GM18517 (cell line): ENCODE data around the gene AGBL4.

Source experiments
- ATAC-seq: cut with Tn5 transposase; IDR thresholded peaks from one replicate; pipeline ENCODE4 v1.9.1; 2021; ENCODE audit warnings: mild to moderate bottlenecking, moderate library complexity; ENCODE audit not compliant: unreplicated experiment

Gene AGBL4

DNA sequence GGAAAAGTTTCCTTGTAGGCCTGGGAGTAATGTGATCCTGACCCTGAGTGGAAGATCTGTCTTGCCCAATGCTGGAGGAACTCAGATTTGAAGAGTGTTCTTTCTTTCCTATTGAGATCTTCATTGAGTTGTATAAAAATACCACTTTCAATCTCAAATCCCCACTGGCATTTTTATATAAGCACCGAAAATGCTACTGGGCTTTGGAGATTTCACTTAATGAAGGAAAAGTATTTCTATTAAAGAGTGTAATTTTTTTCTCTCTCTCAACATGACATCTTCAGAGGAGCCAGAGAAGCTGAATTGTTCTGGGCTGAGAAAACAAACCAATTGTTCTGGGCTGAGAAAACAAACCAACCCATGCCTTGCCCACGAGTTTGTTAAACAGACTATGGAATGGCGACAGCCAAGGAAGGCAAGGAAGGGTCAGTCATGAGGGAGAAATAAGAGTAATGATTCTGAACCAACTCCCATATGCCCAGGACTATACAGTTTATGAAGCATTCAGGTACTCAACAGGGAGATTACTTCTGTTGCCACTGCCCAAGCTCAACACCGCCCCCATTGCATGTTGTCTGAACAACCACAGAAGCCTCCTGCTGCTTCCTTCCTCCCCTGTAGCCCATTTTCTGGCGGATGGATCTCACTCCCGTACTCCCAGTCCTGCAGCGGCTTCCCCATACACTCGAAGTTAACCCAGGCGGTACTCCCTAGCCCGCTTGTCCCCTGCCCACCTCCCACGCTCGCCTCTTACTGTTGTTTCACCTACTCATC, 1350.2 kb downstream of the AGBL4 start:
- no peak for ATAC-seq

DNA sequence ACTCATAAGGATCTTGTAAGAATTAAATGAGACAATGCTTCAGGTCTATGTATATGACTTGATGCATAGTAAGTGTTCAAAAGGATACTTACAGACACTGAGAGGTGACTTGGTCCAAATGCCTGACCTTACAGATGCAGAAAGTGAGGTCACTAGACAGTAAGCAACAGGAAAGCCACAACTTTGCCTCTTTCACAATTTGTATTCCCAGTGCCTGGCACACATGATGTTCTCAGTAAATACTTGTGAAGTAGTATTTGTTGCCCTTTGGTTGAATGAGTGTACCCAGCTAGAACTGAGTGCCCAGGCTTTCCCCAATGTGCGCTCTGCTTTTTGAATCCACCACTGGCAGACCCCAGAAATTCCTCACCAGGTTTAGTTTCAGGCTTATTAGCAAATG, 1352.2 kb downstream of the AGBL4 start:
- ATAC-seq = no peak

DNA sequence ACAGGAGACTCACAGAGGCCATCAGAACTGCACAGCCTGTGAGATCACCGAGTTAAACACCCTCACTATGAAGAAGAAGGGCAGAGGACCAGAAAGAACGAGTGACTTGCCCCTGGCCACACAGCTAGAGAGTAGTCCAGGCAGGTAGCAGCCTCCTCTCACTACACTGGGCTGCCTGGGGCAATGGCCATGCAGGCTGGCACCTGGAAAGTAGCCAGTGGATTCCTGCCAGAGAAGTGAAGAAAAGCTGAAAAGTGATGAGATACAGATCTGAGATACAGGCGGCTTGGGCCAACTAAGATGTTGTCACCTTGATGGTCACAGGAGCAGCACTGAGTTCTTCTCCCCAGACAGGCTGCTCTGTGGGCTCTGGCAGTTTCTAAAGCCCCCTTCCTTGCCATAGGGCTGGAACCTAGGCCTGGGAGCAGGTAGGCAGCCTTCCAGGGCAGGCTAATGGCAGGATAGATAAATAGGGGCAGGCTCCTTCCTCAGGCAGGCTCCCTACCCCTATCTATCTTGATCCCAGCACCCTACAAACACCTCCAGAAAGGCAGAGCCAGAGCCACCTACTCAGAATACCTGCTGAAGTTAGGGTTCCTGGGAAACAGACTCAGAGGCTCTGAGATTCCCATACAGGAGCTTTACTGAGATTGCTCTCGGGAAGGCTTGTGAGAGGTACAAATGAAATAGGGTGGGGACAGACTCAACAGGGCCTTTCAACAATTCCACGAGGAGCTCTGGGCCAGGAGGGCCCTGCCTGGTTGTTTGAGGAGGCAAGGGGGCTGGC, 1353.3 kb downstream of the AGBL4 start:
- no peak for ATAC-seq

DNA sequence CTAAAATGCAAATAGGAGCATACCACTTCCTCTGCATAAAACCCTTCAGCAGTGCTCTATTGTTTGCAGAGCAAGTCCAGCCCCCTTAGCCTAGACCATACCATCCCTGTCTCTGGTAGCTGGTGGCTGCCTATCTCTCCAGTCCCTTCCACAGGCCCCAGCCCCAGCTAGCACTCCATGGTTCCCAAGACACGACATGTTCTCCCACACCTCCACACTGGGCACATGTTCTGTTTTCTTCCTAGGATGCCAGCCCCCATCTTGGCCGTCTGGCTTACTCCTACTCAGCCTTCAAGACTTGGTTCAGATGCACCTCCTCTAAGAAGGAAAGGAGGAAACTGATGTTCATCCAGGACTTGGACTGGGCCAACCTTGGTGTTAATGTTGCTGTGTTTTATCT, 1355.4 kb downstream of the AGBL4 start:
- no peak for ATAC-seq

DNA sequence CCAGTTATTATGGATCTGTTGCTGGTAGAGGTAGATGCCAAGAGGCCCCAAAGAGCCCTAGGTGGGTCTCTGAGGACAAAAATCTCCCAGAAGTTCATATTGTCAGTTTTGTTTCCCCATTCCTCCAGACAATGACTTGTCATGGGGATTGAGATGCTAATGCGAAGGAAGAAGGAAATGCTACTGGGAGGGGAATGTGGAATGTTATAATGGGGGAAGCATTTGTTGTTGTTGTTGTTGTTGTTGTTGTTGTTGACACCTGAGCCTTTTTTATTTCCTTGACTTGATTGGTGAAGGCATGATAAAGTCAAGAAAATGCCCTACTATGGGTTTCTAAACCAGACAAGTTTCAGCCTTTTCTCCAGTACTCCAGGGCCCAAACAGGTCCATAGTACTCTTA, 1356.0 kb downstream of the AGBL4 start:
- ATAC-seq = no peak

DNA sequence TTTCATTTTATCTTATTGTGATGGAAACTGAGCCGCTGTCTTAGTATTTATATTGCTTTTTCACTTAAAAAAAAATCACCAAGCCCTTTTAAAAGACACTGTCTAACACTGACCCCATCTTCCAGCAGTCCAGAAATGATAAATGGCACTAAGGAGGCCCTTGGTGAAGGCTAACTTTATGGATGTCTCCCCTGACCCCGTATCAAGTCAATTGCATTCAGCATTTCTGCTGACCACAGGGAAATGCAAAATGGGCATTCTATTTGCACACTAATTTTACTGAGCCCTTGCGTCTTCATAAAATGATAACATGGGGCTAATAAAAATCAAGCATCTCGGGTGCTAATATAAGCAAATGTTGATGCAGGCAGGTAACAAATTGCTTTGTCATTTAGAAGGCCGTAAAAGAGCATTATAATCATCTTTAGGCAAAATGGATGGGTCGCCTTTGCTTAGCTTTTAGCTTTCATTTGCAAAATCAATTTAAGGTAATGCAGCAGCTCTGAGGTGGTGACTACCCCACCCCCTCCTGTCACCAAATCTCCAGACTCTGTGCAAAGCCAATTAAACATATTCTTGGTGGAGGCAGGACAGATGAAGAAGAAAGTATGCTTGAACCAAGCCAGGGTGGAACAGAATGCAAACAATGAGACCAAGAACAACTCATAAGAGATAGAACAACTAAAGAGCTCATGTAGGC, 1357.9 kb downstream of the AGBL4 start:
- ATAC-seq = no peak

DNA sequence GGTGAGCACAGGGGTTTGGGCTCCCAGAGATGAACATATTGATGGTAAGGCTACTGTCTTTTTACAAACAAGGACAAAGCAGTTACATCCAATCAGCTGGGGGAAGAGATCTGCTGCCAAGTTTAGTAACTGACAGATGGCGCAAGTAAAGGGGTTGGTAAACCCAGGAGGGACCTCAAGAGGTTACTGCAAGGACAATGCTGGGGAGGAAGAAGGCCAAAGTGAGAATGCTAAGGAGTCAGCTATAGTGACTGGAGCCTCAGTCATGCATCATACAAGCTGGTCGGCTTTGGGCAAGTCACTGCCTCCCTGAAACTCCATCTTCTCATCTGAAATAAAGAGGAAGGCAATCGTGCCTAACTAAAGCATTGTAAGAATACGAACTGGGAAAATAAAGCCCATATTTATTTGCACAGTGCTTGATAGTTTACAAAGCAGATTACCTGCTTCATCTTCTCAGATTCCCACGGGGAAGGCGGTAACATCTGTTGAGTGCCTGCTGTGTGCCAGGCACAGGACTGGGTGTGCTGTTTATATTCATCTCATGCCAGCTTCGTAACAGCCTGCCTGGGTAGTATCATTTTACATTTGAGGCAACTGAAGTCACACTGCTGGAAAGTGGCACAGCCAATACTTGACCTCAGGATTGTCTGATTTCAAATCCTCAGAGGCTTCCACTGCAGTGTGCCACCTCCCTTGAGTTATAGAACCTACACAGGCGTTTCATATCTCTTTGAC, 1361.9 kb downstream of the AGBL4 start:
- no peak for ATAC-seq

DNA sequence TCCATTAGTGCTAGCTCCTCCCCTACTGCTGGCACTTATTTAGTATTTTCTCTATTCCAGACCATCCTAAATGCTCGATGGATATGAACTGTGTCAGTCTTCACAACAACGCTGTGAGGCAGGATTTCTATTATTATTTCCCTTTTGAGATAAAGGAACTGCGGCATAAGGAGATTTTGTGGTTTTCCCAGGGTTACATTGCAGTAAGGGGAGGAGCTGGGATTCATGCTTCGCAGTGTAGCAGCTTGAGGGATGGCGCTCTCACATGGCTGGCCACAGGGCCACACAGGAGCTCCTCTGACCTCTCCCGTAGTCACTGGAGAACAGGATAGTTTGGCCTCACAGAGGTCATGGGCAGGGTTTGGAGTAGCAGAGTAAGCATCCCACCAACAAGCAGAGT, 1364.0 kb downstream of the AGBL4 start:
- ATAC-seq = no peak

DNA sequence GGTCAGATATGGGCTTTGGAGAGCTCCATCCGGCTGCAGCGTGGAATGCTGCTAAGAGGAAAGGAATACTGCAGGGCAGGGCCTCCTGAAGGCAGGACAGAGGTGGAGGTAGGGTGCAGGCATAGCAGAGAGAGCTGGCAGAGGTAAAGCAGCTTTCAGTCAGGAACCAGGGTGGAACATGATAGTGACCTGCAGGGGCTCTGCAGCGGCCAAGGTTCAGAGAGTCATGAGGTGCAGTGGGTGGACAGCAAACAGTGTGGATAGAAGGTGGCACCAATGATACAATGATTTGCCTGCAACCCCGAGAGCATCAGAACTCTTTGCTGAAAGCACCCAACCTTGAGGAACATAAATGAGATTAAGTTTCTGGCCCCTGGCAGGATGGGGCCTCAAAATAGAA, 1366.3 kb downstream of the AGBL4 start:
- ATAC-seq = no peak

DNA sequence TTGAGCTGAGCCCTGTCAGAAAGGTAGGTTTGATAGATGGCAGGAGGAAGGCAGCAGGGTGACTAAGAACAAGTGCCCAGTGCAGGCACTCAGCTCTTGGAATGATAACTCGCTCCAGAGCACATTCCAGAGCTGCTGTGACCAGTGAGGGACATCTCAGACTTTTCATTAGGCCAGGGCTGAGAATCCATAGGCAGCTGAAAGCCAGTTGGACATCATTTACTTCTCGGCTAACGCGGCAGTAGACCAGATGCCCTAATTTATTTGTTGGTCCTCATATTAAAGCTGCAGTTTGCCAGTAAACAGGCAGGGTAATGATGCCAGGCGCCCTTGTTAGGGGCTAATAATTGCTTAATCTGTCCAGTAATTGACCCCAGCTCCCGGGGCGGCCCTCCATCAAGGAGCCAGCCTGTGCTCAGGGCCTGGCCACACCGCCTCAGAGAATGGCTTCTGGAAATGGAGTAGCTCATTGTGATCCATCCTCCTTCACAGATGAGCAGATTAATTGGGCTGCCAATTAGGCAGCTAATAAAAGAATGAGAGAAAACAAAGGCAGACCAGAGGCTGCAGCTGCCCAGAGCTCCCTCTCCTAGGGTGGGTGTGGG, 1369.0 kb downstream of the AGBL4 start:
- no peak for ATAC-seq

DNA sequence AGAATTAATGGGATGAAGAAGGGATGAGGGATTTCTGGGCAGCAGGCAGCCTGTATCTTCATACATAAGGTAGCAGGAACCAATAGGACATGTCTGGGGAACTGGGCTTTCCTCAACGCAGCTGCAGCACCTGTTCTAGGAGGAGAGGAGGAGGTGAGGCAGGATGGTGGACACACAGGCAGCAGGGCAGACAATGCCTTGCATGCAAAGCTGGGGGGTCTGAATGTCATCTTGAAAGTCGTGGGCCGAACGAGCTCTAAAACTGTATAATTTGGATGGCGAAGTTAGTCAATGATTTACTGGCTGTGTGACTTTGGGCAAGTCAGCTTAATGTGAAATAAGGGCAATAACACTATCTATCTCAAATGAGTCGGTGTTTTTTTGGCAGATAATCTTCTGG, 1371.4 kb downstream of the AGBL4 start:
- no peak for ATAC-seq

DNA sequence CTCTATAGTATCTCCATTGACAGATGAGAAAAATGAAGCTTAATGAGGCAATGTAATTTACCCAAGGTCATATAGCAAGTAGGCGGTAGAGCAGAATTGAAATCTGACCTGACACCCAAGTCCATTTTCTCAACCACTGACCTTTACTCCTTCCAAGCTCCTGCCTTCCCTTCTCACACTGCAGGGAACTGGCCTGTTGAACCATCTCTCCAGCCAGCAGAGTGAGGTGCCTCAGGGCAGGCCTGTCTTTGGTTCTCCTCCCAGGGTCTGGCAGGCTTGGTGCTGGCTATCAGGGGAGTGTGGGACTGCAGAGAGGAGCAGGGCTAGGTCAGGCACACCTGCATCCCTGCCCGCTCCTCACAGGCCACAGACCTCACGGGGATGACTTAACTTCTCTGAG, 1373.9 kb downstream of the AGBL4 start:
- no peak for ATAC-seq

DNA sequence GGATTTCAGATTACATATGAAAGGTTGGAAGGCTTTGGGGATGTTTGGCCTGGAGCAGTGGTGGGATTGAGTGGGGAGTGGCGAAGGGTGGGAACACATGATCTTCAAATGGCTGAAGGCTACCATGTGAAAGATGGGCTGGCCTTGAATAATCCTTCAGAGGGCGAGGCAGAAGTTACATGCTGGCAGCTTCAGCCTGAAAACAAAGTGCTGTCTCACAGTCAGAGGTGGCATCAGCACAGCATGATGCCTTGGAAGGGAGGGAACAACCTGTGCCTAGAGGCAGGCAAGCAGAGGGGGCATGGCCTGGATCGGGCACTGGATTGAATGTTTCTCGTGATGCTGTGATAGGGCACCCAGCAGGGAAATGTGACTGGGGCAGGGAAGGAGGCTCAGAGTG, 1377.9 kb downstream of the AGBL4 start:
- no peak for ATAC-seq

DNA sequence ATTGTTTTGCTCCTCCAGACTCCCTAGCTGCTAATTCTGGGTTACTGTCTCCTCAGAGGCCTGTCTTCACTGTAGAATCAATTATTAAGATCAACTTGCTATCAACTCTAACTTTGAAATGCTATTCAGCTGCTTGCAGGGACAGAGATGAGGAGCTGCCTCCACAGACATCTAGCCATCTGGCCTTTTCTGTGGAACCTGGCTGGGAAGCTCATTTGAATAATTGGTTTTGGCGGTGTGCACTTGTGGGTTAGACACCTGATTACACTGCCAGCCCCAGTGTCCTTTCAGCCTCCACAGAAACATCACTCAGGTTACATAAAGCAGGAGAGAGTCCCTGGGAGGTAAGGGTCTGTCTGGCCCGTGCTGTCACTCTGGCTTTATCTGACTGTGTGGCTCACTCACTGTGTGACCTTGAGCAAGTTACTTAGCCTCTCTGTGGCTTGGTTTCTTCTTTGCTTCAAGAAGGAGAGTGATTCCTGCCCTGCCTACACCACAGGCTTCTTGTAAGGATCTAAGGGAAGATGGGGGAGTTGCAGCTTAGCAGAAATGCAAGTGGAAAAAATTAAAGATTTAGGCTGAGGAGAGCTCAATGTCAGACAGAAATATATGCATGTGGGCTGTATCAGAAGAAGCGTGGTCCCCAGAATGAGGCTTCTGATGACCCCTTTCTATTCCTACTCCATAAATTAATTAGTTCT, 1378.7 kb downstream of the AGBL4 start:
- no peak for ATAC-seq

DNA sequence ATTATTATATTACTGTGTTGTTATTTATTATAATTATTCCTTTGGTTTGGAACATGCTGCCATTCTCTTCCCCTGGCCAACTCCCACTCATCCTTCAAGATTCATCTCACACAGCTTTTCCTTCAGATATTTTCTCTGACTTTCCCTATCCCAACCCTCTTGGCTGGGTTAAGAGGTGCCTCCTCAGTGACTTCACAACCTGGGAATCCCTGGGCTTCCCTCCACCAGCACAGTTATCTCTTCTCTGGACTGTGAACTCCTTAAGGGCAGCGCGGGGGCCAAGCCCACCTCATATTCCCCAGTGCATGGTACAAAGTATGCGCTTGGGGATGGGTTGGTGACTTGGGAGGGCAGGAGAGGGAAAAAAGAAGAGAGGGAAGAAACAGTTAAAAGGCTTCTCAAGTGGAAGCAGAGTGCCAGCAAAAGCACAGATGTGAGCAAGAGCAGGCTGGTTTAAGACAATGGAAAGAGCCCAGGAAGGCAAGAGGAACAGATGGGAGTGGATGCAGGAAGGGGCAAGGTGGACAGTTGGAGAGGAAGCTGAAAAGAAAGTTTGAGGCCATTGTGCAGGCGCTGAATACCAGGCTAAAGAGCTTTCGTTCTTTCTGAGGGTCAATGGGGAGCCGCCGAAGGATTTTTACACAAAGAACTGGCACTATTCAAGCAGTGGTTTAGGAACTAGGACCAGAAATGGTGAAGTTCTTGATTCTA, 1379.4 kb downstream of the AGBL4 start:
- no peak for ATAC-seq

DNA sequence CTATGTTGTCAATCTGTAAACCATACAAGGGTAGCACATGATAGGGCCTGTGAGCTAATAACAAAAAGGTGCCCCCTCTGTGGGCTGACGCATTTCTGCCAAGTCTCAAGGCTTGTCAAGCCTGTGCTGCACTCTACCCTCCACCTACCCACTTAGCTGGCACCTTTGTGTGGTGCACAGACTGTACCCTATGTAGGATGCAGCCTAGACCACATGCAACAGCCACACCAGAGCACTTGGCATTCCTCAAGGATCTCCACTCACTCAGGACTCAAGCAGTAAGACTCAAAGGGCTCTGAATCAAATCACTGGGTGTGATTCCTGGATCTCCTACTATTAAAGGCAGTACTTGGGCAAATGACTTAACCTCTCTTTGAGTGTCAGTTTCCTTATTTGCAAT, 1380.6 kb downstream of the AGBL4 start:
- ATAC-seq = no peak

DNA sequence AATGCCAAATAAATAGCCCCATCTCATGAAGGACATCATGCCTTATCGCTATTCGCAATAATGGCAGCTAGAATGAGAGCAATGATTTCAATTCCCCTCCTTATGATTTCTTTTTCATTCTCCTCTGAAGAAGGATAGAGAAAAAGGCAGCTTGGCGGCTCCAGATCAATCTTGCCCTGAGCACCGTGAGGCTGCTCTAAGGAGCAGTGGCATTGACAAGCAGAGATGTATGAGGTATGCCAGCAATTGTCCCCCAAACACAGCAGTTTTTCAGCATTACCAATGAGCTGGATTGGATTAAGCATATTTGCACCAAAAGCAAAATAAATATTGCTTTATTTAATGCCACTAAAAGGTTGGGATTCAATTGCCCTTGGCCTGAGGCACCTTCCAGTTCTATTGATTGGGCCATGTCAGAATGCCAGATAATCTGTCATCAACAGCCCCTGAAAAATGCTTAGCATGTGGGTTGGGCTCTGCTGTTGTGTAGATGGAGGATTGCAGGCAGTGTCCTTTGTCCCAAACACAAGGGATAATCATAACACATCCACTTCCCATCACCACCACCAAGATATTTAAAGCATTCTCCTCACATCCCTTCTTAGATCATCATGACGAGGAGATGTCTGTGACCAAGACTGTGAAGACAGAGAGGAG, 1382.8 kb downstream of the AGBL4 start:
- no peak for ATAC-seq

DNA sequence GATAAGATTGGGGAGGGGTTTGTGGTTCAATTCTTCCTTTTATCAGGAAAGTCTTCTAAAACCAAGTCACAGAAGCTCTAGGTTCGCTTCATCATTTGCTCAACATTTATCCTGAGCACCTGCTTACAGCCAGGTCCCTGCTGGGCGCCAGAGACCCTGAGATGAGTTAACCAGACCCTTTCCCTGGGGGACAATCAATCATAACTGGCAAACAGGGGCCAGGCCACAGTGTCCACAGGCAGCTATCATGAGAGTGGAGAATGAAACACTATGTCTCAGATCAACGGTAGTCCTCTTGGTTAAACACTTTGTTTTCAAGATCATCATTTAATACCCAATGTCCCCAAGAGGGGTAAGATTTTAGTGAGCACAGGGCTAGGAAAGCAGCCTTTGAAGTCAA, 1393.9 kb downstream of the AGBL4 start:
- no peak for ATAC-seq

DNA sequence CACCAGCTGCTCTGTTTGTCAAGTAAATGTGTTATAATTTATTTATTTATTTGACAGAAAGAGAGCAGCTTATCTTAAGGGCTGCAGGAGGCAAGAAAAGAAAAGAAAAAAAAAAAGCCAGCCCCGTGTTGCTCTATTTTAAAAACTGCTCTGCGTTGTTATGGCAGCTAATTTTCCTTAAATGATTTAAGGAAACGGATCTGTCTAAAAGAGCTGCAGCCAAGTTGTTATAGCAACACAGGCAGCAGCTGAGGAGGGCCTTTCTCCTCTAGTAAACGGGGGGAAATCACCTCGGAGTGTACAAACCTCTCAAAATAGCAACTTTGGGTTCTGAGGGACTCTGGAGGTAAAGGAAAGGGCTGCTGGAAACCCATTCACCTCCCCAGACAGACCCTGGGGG, 1396.3 kb downstream of the AGBL4 start:
- ATAC-seq = no peak
